Uterus (tissue), 2 donors: ENCODE data around the gene CMTR1.

Experiments
- CTCF ChIP-seq, 4 experiments: fragments of 200-600 bp in 2 of 4; fragments of 450-650 bp in 2 of 4; sonication (generic) in 2 of 4; IDR thresholded peaks; one replicate each; pipeline ENCODE4 v1.5.1; 2016 to 2019; ENCODE audit warnings: antibody characterized with exemption in 4 of 4, mild to moderate bottlenecking in 2 of 4, moderate library complexity in 1 of 4
- POLR2A ChIP-seq, 2 donors: fragments of 450-650 bp; IDR thresholded peaks; one replicate each; pipeline ENCODE4 v1.6.1; 2016; ENCODE audit warnings: antibody characterized with exemption in 2 of 2, mild to moderate bottlenecking in 1 of 2, moderate library complexity in 1 of 2

GRCh38 chr6:37478827-37479226 is 45.8 kb downstream of the CMTR1 start:
- no peak for TF ChIP-seq CTCF (IDR thresholded peaks at IDR 0.05)
- TF ChIP-seq POLR2A (IDR thresholded peaks at IDR 0.05) = no peak
